Measurements from ENCODE around the gene ARMC9. TPM values are rescaled to one million over a fixed set of nuclear protein-coding genes. Genes with fewer than 3 reads are reported as not detected.

Gene ARMC9
- total and polyA plus RNA-seq, 2 of the 13 experiments (the other 11 are each of a cell fraction or from before 2014, with no cell fraction given) = 9.1 to 12.8 TPM

- TF ChIP-seq ZNF18 (CRISPR knock-in tag; IDR thresholded peaks at IDR 0.05; ENCODE audit: insufficient replicate concordance) (no peak), CHD2 (IDR thresholded peaks at IDR 0.05; ENCODE audit: low read depth, low read length) (peak; percentile 59), PLRG1 (conservative IDR thresholded peaks at IDR 0.05) (no peak), ZNF615 (CRISPR knock-in tag; IDR thresholded peaks at IDR 0.05; ENCODE audit: borderline replicate concordance) (no peak), SMARCE1 (IDR thresholded peaks at IDR 0.05; ENCODE audit: borderline replicate concordance) (no peak), HCFC1 (IDR thresholded peaks at IDR 0.05; ENCODE audit: low read depth, low read length) (no peak), ZNF784 (CRISPR knock-in tag; IDR thresholded peaks at IDR 0.05; ENCODE audit: borderline replicate concordance) (no peak; the same call in 1 of the 2 replicates), HOXA7 (CRISPR knock-in tag; IDR thresholded peaks at IDR 0.05) (no peak), EED (CRISPR knock-in tag; IDR thresholded peaks at IDR 0.05) (peak; percentile 90; the same call in 1 of the 2 replicates), STAT5B (CRISPR knock-in tag; IDR thresholded peaks at IDR 0.05) (no peak), ZNF883 (CRISPR knock-in tag; IDR thresholded peaks at IDR 0.05; ENCODE audit: not compliant biosample characterization) (no peak), HMGXB4 (CRISPR knock-in tag; IDR thresholded peaks at IDR 0.05; ENCODE audit: borderline replicate concordance in 1 of 2, low read depth in 1 of 2) (peak; percentile 40 to 78; a peak in 3 of 4 replicates), TFAP4 (IDR thresholded peaks at IDR 0.05; ENCODE audit: borderline replicate concordance, low read depth) (peak; percentile 29; the same call in 1 of the 2 replicates), ZGPAT (CRISPR knock-in tag; IDR thresholded peaks at IDR 0.05) (no peak; the same call in 1 of the 2 replicates), KMT2A (CRISPR knock-in tag; IDR thresholded peaks at IDR 0.05) (peak; percentile 94), ZBTB43 (CRISPR knock-in tag; conservative IDR thresholded peaks at IDR 0.05) (no peak; the same call in 1 of the 2 replicates), SYNCRIP (IDR thresholded peaks at IDR 0.05; ENCODE audit: insufficient read depth, low read depth, low read length) (no peak), NFE2 (CRISPR knock-in tag; IDR thresholded peaks at IDR 0.05) (no peak), CBFB (CRISPR knock-in tag; IDR thresholded peaks at IDR 0.05) (no peak)
Observed at GRCh38 chr2:231198291-231199173, at the start of gene ARMC9 (continued).

All from HepG2 (cell line).